Activated T-cell treated with anti-CD3 and anti-CD28 coated beads for 48 hours (primary cell): ENCODE results near the gene SLC8A1.

Source experiments
- DNase-seq: peaks from one replicate; pipeline ENCODE4 v3.0.0-alpha.2; 2020; ENCODE audit warnings: low read depth

The SLC8A1 gene

GRCh38 chr2:40271094-40271493 lies 180.8 kb downstream of the SLC8A1 start:
- no peak for DNase-seq

GRCh38 chr2:40270372-40270771 lies 181.5 kb downstream of the SLC8A1 start:
- DNase-seq: no peak

- DNase-seq: no peak
Measured at GRCh38 chr2:40268566-40268965, 183.3 kb downstream of the SLC8A1 start.

GRCh38 chr2:40266201-40266600 lies 185.7 kb downstream of the SLC8A1 start:
- no peak for DNase-seq

- DNase-seq: no peak
Measured at GRCh38 chr2:40265602-40266001, 186.3 kb downstream of the SLC8A1 start.

GRCh38 chr2:40261042-40261441 lies 190.8 kb downstream of the SLC8A1 start:
- no peak for DNase-seq

GRCh38 chr2:40260437-40260836 lies 191.5 kb downstream of the SLC8A1 start:
- DNase-seq: no peak

- DNase-seq: no peak
Measured at GRCh38 chr2:40259900-40260299, 192.0 kb downstream of the SLC8A1 start.

- DNase-seq: no peak
Measured at GRCh38 chr2:40258135-40258457, 193.8 kb downstream of the SLC8A1 start.

- DNase-seq: no peak
Measured at GRCh38 chr2:40257340-40258134, 194.4 kb downstream of the SLC8A1 start.

- no peak for DNase-seq
Measured at GRCh38 chr2:40256649-40257048, 195.2 kb downstream of the SLC8A1 start.

GRCh38 chr2:40256008-40256407 lies 195.9 kb downstream of the SLC8A1 start:
- no peak for DNase-seq

GRCh38 chr2:40255103-40255502 lies 196.8 kb downstream of the SLC8A1 start:
- DNase-seq: no peak

GRCh38 chr2:40254611-40255010 lies 197.3 kb downstream of the SLC8A1 start:
- no peak for DNase-seq

- no peak for DNase-seq
Measured at GRCh38 chr2:40251137-40251536, 200.8 kb downstream of the SLC8A1 start.

GRCh38 chr2:40249577-40249976 lies 202.3 kb downstream of the SLC8A1 start:
- DNase-seq: no peak

GRCh38 chr2:40248294-40248693 lies 203.6 kb downstream of the SLC8A1 start:
- no peak for DNase-seq

GRCh38 chr2:40244675-40245074 lies 207.2 kb downstream of the SLC8A1 start:
- DNase-seq: no peak

GRCh38 chr2:40244251-40244650 lies 207.6 kb downstream of the SLC8A1 start:
- DNase-seq: no peak

- no peak for DNase-seq
Measured at GRCh38 chr2:40243581-40244187, 208.2 kb downstream of the SLC8A1 start.

GRCh38 chr2:40242315-40242714 lies 209.6 kb downstream of the SLC8A1 start:
- no peak for DNase-seq

GRCh38 chr2:40240070-40240469 lies 211.8 kb downstream of the SLC8A1 start:
- no peak for DNase-seq

GRCh38 chr2:40230707-40231432 lies 221.0 kb downstream of the SLC8A1 start:
- no peak for DNase-seq
